Natural killer cell (primary cell): ENCODE results near the gene GASK1A. TPM values are rescaled to one million over a fixed set of nuclear protein-coding genes. Genes with fewer than 3 reads are reported as not detected.

ENCODE experiments used
- ATAC-seq, 3 donors: fragments of 150-1000 bp in 2 of 3; fragments of 200-7000 bp in 1 of 3; cut with Tn5 transposase; 1 replicate in 1 of 3; 2 replicates in 2 of 3; pipeline ENCODE4 v1.10.0; 2021; ENCODE audit warnings: mild to moderate bottlenecking in 2 of 3, moderate library complexity in 2 of 3
- DNase-seq, 2 donors: peaks; one replicate each; pipeline versions ENCODE4 v3.0.0 to v3.0.0-alpha.2; 2013 to 2021; ENCODE audit warnings: mixed read lengths in 1 of 2
- H3K27ac ChIP-seq: one replicate; pipeline ENCODE4 v1.5.1; 2013; ENCODE audit warnings: mild to moderate bottlenecking, low read length
- H3K27me3 ChIP-seq: one replicate; pipeline ENCODE4 v1.6.1; 2013; ENCODE audit warnings: low read length; ENCODE audit not compliant: control insufficient read depth, insufficient read depth
- H3K36me3 ChIP-seq: one replicate; pipeline ENCODE4 v1.6.1; 2013; ENCODE audit warnings: low read length; ENCODE audit not compliant: control insufficient read depth, insufficient read depth
- H3K4me1 ChIP-seq: one replicate; pipeline ENCODE4 v1.6.1; 2013; ENCODE audit warnings: low read length; ENCODE audit not compliant: control insufficient read depth, insufficient read depth
- H3K4me3 ChIP-seq: one replicate; pipeline ENCODE4 v1.5.1; 2013; ENCODE audit warnings: low read length
- H3K9me3 ChIP-seq: one replicate; pipeline ENCODE4 v1.6.1; 2013; ENCODE audit warnings: low read length; ENCODE audit not compliant: control insufficient read depth, insufficient read depth
- H3K27ac Mint-ChIP-seq, 2 donors: one replicate each; pipeline ENCODE4 v1.8.0; 2022; ENCODE audit warnings: mild to moderate bottlenecking in 2 of 2, mixed read lengths in 2 of 2, moderate library complexity in 1 of 2
- H3K27me3 Mint-ChIP-seq, 2 donors: one replicate each; pipeline ENCODE4 v1.8.0; 2022; ENCODE audit warnings: low read depth in 2 of 2, mixed read lengths in 2 of 2
- H3K36me3 Mint-ChIP-seq: one replicate; pipeline ENCODE4 v1.8.0; 2022; ENCODE audit warnings: mixed read lengths
- H3K4me1 Mint-ChIP-seq, 2 donors: one replicate each; pipeline ENCODE4 v1.8.0; 2022; ENCODE audit warnings: mixed read lengths in 2 of 2
- H3K4me3 Mint-ChIP-seq: one replicate; pipeline ENCODE4 v1.8.0; 2022; ENCODE audit warnings: mild to moderate bottlenecking, moderate library complexity, mixed read lengths
- H3K9me3 Mint-ChIP-seq, 2 donors: one replicate each; pipeline ENCODE4 v1.8.0; 2022; ENCODE audit warnings: mixed read lengths in 2 of 2
- CTCF ChIP-seq: fragments of 200-600 bp; IDR thresholded peaks from one replicate; pipeline ENCODE4 v1.8.0; 2022; ENCODE audit warnings: antibody characterized with exemption
- WGBS: methylation state at CpG from one replicate; pipeline ENCODE4 v1.1.7; 2013; ENCODE audit warnings: missing lambda C conversion rate; ENCODE audit not compliant: insufficient coverage; 5-methylcytosine and 5-hydroxymethylcytosine counted together
- intact Hi-C: fragments of 100-400 bp; cut with micrococcal nuclease; formaldehyde crosslinking; loops from one replicate; pipeline ENCODE4 v1.14.2; 2022
- total RNA-seq, 4 donors: library from RNA; stranded (reverse); fragments of 120-200 nt in 1 of 4; gene quantifications; one replicate each; pipeline versions ENCODE4 v1.2.3 to v1.2.4, GENCODE V29; 2013 to 2022

The GASK1A gene
- total RNA-seq, 3 donors from 2014 or later (not counting 1 experiment from before 2014, with no cell fraction given) = 0.12 to 0.34 TPM; not detected in 1

- intact Hi-C loops = no loop called here
- Mint-ChIP-seq H3K27me3 (no peaks in the 10 kb centered on the region), H3K27ac (no peak overlapping the region), H3K36me3 (no peaks in the 10 kb centered on the region), H3K4me3 (no peak overlapping the region), H3K4me1 (no peaks in the 10 kb centered on the region), H3K9me3 (no peaks in the 10 kb centered on the region)
- H3K4me1 ChIP-seq = no peaks in the 10 kb centered on the region
- DNase-seq = no peak
- no peak overlapping the region for H3K4me3 ChIP-seq
- no peak overlapping the region for H3K27ac ChIP-seq
- 88% methylated on average over 5 of the region's 5 CpGs for WGBS
- ATAC-seq = no peak
- H3K9me3 ChIP-seq = no peaks in the 10 kb centered on the region
- H3K27me3 ChIP-seq = no peaks in the 10 kb centered on the region
- TF ChIP-seq CTCF = no peak
- no peaks in the 10 kb centered on the region for H3K36me3 ChIP-seq
Measured at GRCh38 chr3:43073836-43074220, 94.7 kb downstream of the GASK1A start.

GRCh38 chr3:43074482-43074881, 95.4 kb downstream of the GASK1A start:
- H3K4me3 Mint-ChIP-seq = no peak overlapping the region
- no peak overlapping the region for H3K27ac Mint-ChIP-seq
- Histone ChIP-seq H3K4me3 (no peak overlapping the region), H3K27me3 (no peaks in the 10 kb centered on the region), H3K9me3 (no peaks in the 10 kb centered on the region), H3K36me3 (peaks cover 3% of the 10 kb centered on the region), H3K27ac (no peak overlapping the region), H3K4me1 (no peaks in the 10 kb centered on the region)
- no peak for TF ChIP-seq CTCF
- no peaks in the 10 kb centered on the region for H3K27me3 Mint-ChIP-seq
- no peaks in the 10 kb centered on the region for H3K4me1 Mint-ChIP-seq
- H3K9me3 Mint-ChIP-seq = no peaks in the 10 kb centered on the region
- ATAC-seq (no peak), DNase-seq (no peak)
- H3K36me3 Mint-ChIP-seq = no peaks in the 10 kb centered on the region
- intact Hi-C loops = no loop called here
- WGBS = 76% methylated on average over 4 of the region's 4 CpGs

- Histone ChIP-seq H3K4me3 (no peak overlapping the region), H3K4me1 (no peaks in the 10 kb centered on the region), H3K9me3 (no peaks in the 10 kb centered on the region), H3K36me3 (peaks cover 8% of the 10 kb centered on the region), H3K27me3 (no peaks in the 10 kb centered on the region), H3K27ac (no peak overlapping the region)
- H3K9me3 Mint-ChIP-seq = no peaks in the 10 kb centered on the region
- H3K27me3 Mint-ChIP-seq = no peaks in the 10 kb centered on the region
- no peak overlapping the region for H3K4me3 Mint-ChIP-seq
- H3K27ac Mint-ChIP-seq = no peak overlapping the region
- no peaks in the 10 kb centered on the region for H3K36me3 Mint-ChIP-seq
- DNase-seq (no peak), ATAC-seq (no peak)
- WGBS = 97% methylated on average over 3 of the region's 5 CpGs
- intact Hi-C loops = no loop called here
- no peaks in the 10 kb centered on the region for H3K4me1 Mint-ChIP-seq
- TF ChIP-seq CTCF = no peak
Measured at GRCh38 chr3:43074901-43075689, 96.0 kb downstream of the GASK1A start.
